ENCODE data around the gene KLC4. TPM values are rescaled to one million over a fixed set of nuclear protein-coding genes. Genes with fewer than 3 reads are reported as not detected.

KLC4 gene
- total RNA-seq, 1 donor from 2014 or later, result 8.8 TPM

- H3K4me3 ChIP-seq (ENCODE audit: low read depth, low read length), result peak overlapping the region; percentile 72
- DNase-seq (ENCODE audit: low read depth), result no peak
- TF ChIP-seq CTCF (conservative IDR thresholded peaks at IDR 0.05; ENCODE audit: low read depth, low read length), result no peak
Observed at GRCh38 chr6:43054206-43054943, 5.1 kb upstream of the KLC4 start.

DNA sequence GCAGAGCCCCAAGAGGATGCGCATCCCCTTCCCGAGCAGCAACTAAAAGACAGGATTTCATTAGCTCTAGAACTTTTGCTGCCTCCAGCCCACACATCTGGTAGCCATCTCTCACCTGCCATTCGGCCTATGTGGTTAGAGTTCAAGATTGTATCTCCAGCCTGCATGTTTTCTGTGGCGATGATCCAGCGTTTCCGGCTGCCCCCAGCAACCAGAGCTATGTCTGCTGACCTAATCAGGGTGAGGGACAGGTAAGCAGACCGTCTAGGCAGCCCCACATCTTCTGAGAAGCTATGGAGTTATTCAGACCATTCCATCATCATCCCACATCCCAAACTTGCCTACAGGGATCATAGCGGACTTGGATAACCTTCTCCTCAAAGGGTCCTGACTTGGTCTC is 3.5 kb upstream of the KLC4 start:
- no peak for TF ChIP-seq CTCF (conservative IDR thresholded peaks at IDR 0.05; ENCODE audit: low read depth, low read length)
- no peak overlapping the region for H3K4me3 ChIP-seq (ENCODE audit: low read depth, low read length)
- no peak for DNase-seq (ENCODE audit: low read depth)

DNA sequence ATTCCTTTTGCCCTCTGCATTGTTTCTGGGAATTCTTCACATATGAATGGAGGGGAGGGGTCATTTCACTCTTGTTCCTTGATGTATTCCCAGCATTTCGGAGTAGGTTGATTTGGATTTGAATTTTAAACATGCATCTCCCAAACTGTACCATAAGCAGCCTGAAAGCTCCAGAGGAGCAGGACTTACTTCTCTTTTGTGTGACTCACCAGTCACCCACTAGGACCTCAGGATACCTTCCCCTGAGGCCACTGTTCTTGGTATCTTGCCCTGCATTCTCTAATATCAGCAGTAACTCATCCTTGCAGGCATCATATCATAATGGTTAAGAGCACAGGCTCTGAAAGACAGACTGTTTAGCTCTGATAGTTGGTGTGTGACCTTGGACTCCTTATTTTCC is 900 bp upstream of the KLC4 start:
- peak overlapping the region; percentile 90 for H3K4me3 ChIP-seq (ENCODE audit: low read depth, low read length)
- DNase-seq (ENCODE audit: low read depth), result no peak
- TF ChIP-seq CTCF (conservative IDR thresholded peaks at IDR 0.05; ENCODE audit: low read depth, low read length), result no peak

DNA sequence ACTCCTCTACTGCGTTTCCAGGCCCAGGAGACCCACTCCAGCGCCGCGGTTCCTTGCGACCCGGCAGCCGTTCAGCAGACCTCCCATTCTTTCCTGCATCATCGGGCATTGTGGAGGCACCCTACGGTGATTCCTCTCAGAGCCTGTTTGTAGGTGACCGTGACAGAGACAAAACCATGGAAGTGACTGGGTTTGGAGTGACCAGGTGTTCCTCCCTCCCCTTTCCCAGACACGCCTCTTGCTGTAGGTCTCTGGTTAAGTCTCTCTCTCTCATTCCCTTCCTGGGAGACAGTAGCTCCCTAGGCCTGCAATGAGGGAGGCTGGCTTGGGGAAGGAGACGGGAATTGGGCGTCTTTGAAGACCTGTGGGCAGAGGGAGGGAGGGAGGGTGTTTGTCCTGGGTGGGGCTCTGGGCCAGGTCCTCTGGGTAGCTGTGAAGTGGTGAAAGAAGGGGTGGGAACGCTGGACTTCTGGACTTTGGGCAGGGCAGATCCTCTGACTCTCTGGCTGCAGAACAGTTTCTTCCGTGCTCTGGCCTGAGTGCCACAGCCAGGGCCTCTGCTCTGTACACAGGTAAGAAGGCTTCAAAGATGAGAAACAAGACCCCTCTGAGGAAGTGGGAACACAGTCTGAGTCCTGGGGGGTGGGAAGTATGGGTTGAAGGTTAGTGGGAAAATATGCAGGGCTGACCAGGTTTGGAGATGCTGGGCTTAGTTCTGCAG is 763 bp downstream of the KLC4 start:
- H3K4me3 ChIP-seq (ENCODE audit: low read depth, low read length), result peak overlapping the region; percentile 90
- TF ChIP-seq CTCF (conservative IDR thresholded peaks at IDR 0.05; ENCODE audit: low read depth, low read length), result no peak
- DNase-seq (ENCODE audit: low read depth), result no peak

GRCh38 chr6:43060755-43061633 is 1.6 kb downstream of the KLC4 start:
- peak overlapping the region; percentile 90 for H3K4me3 ChIP-seq (ENCODE audit: low read depth, low read length)
- TF ChIP-seq CTCF (conservative IDR thresholded peaks at IDR 0.05; ENCODE audit: low read depth, low read length), result no peak
- no peak for DNase-seq (ENCODE audit: low read depth)

GRCh38 chr6:43061861-43062260 is 2.4 kb downstream of the KLC4 start:
- DNase-seq (ENCODE audit: low read depth), result no peak
- no peak for TF ChIP-seq CTCF (conservative IDR thresholded peaks at IDR 0.05; ENCODE audit: low read depth, low read length)

More at GRCh38 chr6:43061861-43062260, 2.4 kb downstream of the KLC4 start:
- no peak overlapping the region for H3K4me3 ChIP-seq (ENCODE audit: low read depth, low read length)

All from epithelial cell of proximal tubule (primary cell).